GM18505 (cell line): ENCODE data around the gene DYNC1H1.

Experiments
- ATAC-seq: cut with Tn5 transposase; IDR thresholded peaks from one replicate; pipeline ENCODE4 v1.9.1; 2021; ENCODE audit not compliant: unreplicated experiment
- POLR2A ChIP-seq: IDR thresholded peaks from 4 replicates; pipeline ENCODE4 v1.6.1; 2011; ENCODE audit warnings: borderline replicate concordance; ENCODE audit not compliant: insufficient read depth, insufficient read length; ENCODE audit errors: extremely low read depth

The DYNC1H1 gene

DNA sequence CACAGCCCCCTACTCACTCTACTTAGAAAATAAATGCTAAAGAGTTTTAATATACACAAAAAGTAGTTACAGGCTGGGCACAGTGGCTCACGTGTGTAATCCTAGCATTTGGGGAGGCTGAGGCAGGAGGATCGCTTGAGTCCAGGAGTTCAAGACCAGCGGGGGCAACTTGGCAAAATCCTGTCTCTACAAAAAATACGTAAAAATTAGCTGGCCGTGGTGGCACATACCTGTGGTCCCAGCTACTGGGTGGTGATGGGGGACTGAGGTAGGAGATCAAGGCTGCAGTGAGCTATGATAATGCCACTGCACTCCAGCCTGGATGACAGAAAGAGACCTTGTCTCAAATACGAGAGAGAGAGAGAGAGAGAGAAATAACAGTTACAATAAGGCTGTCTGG, 9.9 kb upstream of the DYNC1H1 start:
- TF ChIP-seq POLR2A = no peak
- ATAC-seq = no peak

DNA sequence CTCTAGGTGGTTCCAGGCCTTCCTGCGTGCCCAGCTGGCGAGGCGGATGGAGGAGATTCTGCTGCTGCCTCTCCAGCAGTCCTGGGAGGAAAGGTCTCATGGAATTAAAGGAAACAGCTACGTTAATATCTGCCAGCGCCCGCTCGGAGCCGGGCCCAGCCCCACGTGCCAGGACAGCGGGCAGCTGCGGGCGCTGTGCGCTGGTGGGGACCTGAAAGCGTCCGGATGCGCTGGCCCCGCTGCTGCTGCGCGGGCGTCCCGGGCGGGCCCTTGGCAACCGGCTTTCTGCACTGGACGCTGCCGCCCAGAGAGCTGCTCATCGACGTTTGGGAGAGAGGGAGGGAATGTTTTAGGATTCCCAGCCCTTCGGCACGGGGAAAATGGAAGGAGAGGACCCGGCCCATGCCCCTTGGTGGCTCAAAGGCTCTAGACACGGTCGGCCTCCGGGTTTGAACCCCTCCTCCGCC, 8.6 kb upstream of the DYNC1H1 start:
- no peak for ATAC-seq
- TF ChIP-seq POLR2A = no peak

DNA sequence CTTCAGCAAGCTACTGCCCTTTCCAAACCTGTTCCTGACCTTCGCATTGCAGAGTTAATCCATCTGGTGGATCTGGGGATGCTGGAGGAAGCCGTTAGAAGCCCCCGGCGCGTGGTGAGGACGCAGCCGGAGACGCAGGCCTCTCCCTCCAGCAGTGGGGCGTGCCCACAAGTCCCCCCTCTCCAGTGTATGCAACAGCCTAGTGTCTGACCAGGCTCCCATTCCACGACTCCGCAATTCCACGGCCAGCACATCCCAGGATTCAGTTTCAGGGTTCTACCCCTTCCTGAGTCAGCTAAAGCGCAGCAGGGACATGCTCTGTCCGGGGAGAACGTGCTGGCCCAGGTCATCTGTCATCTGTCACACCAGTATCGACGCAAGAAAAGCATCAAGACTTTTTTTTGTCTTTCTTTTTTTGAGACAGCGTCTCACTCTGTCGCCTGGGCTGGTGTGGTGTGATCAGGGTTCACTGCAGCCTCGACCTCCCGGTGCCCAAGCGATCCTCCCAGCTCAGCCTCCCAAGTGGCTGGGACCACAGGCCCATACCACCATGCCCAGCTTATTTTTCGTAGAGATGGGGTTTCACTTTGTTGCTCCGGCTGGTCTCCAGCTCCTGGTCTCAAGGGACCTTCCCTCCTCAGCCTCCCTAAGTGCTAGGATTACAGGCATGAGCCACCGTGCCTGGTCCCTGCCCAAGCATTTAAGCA, 8.0 kb upstream of the DYNC1H1 start:
- ATAC-seq = no peak
- TF ChIP-seq POLR2A = no peak

DNA sequence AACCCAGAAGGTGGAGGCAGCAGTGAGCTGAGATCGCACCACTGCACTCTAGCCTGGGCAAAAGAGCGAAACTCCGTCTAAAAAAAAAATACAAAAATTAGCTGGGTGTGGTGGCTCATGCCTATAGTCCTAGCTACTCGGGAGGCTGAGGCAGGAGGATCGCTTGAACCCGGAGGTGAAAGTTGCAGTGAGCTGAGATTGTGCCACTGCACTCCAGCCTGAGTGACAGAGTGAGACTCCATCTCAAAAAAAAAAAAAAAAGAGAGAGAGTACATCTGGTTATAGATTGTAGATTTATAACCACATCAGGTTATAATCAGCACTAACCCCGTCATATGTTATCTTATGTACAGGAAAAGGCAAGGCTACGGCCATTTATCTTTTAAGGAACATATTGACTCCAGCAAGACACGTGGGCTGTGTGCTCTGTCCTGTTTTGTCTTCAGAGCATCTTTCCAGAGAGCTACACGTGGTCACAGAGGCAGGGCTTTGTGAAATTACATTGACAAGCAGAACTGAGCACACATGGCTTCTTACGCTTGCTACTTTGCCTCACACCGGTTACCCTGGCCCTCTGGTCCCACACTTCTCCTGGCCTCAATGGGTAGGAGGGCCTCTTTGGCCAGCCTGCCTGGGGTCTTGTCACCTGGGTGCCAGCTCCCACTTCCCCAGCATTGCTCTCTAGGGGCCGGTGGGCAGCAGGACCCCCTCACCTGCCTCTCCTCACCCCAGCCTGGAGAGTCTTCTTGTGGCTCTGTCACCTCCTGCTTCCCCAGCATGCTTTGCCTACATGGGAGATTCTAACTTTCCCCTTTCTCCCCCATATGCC, 6.8 kb upstream of the DYNC1H1 start:
- TF ChIP-seq POLR2A = no peak
- ATAC-seq = no peak

DNA sequence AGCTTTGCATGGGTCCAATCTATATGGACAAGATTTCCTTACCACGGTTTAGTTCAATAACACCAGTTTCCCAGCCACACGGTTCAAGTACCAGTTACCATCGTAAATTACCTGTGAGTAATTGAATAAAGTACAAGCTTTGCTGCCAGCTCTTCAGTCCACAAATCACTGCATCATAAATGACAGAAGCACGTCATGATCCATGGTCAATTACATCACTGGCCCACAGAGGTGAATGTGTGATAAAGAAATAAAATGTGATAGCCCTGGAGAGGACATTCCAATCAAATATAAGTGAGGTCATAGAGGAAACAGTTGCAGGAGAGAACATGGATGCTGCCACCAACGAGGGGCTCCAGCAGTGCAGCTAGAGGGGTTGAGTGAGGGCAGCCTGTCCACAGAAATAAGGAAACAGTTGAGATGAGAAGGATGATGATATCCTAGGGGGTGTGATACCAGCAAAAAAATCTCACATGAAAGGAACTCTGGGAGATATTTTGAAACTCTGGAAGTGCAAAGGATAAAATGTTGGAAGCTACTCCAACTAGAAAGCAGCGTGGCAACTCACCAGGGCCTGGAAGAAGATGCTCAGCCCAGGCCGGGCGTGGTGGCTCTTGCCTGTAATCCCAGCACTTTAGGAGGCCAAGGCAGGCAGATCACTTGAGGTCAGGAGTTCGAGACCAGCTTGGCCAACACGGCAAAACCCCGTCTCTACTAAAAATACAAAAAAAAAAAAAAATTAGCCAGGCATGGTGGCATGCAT, 5.8 kb upstream of the DYNC1H1 start:
- no peak for TF ChIP-seq POLR2A
- ATAC-seq = no peak

DNA sequence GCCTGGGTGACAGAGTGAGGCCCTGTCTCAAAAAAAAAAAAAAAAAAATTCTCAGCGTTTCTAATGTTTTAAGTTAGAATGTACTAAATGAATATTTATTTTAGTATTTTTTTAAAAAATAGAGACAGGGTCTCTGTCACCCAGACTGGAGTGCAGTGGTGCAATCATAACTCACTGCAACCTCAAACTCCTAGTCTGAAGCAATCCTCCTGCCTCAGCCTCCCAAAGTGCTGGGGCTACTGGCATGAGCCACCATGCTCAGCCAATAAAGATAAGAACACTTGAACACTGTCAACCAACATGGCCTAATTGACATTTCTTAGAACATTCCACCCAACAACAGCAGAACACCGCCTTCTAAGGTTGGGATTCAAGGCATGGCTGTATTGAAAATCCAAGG, 5.1 kb upstream of the DYNC1H1 start:
- TF ChIP-seq POLR2A = no peak
- no peak for ATAC-seq

DNA sequence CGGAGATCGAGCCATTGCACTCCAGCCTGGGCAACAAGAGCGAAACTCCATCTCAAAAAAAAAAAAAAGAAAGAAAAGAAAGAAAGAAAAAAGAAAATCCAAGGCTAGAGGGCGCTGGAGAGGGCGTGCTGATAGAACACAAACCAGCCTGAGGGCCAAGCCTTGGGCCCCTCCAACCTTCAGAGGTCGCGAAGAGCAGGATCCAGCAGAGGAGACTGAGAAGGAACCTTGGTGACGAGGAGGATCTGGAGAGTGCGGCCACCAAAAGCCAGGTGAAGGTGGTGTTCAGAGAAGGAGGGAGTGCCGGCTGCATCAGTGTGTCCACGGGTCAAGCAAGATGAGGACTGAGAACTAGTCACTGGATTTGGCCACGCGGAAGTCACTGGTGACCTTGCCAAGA, 4.1 kb upstream of the DYNC1H1 start:
- ATAC-seq = no peak

DNA sequence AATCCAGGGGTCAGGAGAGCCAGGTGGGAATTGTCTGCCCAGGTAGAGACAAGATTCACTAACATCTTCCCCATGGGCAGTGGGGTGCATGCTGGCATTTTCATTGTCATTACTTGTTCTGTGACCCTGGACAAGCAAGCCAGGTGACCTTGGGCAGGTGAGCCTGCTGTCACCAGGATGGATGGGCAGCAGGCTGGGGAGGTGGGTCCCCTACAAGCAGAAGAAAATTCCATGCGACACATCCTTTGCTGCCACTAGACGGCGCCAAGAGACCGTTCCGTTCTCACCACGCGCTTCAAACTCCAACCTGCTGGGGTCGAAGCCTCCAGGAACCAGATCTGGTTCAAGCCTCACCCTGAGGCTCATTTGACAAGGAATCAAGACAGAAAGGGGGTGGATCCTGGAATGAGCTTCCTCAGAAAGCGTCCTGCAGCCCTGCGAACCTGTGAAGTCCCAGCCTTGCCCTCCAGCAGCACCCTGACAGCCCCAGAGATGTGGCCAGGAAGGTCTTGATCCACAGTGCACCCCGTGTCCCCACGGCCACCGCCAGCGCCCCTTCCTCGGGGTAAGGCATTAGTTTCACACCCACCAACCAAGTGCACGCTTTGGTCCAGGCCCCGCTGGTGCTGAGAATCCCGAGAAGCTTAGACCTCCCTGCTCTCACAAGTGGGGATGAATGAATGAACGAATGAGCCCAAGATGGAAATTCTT, 3.2 kb upstream of the DYNC1H1 start:
- no peak for TF ChIP-seq POLR2A
- ATAC-seq = no peak

More for the DNA sequence above, 4.1 kb upstream of the DYNC1H1 start:
- TF ChIP-seq POLR2A = no peak

DNA sequence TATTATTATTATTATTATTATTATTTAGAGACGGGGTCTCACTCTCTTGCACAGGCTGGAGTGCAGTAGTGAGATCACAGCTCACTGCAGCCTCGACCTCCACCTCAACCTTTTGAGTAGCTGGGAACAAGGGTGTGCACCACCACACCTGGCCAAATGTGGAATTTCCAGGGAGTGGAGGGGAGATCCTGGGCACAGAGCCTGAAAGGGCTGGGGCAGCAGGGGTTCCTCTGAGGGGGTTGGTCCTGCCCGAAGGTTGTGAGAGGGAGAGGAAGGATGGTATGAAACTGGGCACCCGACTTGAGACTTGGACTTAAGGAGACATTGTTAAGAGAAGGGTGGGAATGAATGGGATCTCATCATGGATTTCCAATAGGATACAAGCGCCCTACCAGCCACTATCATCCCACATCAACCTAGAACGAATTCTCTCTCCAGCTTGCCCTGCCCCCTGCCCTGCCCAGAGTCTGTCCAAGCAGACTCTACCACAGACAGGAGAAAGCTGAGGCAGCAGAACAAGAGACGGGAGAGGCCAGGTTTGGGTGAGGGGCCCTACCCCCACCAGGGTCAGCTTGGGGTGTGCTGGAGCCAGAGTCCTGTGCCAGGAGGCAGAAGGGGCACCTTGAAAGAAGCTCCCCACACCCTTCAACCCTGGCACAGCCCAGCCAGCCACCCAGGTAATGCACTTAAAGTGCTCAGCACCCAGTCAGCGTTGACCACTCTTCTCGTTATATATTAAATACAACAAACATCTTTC, 2.4 kb upstream of the DYNC1H1 start:
- TF ChIP-seq POLR2A = no peak
- no peak for ATAC-seq

DNA sequence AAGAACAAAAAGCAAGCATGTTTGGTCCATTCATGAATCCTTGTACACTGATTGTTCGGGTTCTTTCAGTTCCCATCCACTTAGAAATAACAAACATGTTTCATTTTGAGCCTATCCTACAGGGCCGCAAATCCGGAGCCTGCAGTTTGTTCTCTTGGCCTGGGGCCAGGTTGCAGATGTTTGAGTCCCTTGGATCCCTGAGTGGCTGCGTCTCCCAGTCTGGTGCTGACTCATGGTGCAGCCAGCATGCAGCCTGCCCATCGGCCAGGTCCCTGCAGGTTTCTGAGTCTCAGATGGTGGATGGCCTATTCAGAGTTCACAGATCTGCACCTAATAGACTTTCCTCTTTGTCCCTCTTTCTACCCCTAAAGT, 1.9 kb upstream of the DYNC1H1 start:
- no peak for TF ChIP-seq POLR2A
- no peak for ATAC-seq

DNA sequence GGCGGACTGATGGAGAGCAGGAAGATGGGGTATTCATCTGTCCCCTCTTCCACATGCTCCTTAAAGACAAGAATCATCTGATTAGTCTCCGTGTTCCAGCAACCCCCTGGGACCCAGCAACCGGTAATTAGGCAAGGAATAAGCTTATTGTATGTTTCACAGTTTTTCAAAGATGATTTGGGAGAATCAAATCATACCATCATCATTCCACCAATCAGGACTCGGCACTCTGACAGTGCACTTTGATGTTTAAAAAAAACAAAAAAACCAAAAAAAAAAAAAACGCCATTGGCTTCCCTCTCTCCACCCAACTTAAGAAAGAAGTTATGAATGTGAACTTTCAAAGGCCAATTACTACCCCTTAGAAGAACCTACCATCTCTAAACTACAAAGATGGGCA, 1.3 kb upstream of the DYNC1H1 start:
- ATAC-seq = no peak
- TF ChIP-seq POLR2A = no peak

DNA sequence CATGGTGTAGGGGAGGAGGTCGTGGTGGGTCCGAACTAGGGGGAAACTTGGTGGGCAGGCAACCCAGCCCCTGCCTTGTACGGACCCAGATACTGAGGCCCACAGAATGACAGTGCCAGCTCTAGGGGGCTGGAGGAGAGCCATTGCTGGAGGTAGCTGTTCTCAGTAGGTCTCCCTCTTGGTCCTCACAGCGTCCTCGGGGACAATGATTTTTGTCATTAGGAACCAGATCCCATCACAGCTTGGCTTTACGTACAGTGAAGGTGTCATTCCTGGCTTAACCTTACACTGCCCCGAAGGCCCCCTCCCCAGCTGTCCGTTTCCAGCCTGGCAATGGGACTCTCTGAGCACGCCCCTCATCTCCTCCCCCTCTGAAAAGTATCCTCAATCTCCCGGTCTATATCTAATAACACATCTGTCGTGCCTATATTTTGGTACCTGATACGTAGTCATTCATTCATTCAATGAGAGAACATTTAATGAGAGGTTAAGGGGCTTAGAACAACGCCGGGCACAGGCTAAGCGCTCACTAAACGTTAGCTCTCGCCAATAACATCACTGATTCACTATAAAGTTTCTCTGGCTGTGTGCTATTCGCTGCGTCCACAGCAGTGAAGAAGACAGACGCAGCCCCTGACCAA, 597 bp upstream of the DYNC1H1 start:
- no peak for ATAC-seq
- TF ChIP-seq POLR2A = no peak

DNA sequence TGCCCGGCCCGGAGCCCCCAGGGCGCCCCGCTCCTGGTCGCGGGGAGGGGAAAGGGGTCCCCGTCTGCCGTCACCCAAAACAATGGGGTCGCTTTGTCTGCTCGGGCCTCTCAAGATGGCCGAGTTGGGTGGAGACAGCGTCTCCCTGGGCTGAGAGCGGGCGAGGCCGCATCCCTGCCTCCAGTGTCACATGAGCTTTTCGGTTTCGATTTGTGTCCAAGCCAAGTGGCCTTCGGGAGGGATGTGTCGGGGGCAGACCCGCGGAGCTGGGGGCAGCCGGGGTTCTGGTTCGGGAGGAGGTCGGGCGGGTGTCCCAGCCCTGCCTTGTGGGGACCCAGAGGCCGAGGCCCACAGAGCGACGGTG, 790 bp downstream of the DYNC1H1 start:
- ATAC-seq = peak; percentile 37
- TF ChIP-seq POLR2A = peak; percentile 56
